MV-4-11 (cell line): ENCODE data around the gene USP48.

Experiments
- DNase-seq: peaks from one replicate; lab custom pipeline; 2025; lab: John Stamatoyannopoulos, UW

Gene USP48

DNA sequence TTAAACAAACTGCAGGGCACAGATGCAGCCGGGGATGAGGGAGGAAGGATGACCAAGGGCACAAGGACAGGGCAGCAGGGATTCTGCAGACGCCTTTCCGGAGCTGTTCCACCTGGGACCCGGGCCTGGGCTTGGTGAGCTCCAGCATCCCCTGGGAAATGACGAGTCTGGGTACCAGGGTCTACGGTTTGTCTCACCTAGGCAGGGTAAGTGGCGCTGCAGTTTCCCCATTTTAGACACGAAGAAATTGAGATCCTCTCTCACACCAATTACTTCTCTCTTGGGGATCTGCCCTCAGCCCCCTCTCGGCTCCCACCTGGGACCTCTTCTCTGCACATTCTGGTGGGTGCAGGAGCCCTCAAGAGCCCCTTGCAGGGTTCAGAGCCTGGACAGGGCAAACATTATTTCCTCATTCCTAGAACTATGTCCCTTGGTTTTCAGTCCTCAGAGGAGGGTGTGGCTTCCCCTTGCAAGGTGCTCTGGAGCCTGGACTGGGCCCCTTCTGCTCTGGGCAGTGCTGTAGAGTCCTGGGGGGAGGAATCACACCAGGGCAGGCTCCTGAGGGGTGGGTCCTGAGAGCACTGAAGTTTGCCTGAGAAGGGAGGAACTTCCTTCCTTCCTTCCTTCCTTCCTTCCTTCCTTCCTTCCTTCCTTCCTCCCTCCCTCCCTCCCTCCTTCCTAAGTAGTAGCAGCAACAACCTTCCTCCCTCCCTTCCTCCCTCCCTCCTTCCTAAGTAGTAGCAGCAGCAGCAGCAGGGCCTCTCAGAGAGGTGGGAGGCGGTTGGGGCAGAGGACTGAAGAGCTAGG, 129.8 kb downstream of the USP48 start:
- no peak for DNase-seq

DNA sequence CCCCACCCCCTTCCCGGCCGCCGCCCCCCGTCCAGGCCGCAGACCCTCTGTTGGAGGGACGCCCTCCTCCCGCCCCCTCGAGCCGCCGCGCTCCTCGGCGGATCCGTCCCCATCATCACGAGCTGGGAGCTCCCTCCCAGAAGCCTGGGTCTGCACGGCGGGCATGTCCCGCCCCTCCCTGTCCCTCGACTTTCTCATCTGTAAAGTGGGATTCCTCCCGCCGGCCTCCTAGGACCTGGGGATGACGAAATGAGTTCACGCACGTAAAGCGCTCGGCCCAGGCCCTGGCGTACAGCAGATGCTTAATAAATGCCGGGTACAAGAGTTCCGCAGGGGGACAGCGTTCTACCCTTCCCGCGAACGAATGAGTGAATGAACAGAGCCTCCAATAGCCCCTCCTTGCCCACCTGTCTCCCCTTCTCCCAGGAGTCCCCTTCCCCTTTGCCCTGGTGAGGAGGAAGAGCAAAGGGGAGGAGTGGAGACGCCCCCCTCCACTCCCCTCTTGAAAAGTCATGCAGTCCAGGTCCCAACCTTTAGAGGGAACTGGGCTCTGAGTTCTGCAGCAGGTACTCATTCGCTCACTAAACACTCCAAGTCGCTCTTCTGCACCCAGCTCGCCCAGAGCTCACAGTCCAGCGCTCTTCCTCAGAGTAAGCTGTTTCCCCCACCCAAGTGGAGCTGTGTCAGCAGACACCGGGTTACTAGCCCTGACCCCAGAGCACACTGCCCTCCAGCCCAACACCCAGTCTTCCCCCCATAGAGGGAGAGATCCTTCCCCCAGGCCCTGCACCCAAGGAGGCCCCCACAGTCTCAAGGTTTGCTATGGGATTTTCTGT, 130.6 kb downstream of the USP48 start:
- no peak for DNase-seq

DNA sequence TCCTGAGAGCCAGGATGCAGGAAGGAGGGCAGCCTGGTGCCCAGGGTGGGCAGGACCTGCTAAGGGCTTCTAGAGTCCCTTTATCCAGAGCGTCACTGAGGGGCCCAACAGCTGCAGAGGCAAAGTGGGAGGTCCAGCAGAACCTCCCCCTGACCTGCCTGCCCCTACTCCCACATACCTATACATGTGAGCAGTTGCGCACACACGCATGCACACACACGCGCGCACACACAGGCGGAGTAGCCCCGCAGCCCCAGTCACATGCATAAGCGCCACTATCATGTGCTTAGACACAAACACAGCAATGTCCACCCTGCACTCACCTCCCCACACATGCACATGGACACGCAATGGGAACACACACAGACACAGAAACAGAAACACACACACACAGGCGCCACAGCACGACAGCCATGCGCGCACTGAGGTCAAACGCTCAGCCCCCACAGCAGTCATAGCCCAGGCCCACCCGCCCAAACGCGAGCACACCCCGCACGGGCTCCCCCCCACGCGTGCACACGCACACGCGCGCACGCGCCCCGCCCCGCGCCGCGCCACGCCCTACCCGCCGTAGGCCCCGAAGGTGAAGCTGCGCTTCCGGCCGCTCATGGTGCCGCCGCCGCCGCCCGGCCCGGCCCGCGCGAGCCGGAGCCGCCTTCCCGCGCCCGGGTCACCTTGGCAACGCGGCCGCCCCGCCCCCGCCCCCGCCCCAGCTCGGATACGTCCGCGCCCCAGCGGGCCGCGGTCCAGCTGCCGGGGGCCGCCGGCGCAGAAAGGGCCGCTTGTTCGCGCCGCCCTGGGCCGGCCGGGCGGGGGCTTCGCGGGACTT, 131.5 kb downstream of the USP48 start:
- no peak for DNase-seq

DNA sequence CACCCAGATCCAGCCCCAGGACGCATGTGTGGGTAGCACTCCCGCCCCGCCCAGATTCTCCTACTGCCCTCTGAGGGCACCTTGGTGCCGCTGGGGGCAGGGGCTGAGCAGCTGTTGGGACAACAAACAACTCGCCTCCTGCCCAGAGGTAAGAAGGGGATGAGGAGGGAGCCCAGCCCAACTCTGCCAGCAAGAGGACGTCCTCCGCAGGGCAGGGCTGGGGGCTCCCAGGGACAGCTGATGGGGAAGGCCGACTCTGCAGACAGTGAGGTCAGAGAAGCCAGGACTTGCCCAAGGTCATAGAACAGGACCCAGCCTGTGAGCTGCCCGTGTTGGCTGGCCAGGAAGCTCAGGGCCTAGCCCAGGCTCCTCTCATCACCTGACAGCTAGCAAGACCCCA, 132.5 kb downstream of the USP48 start:
- DNase-seq: no peak

DNA sequence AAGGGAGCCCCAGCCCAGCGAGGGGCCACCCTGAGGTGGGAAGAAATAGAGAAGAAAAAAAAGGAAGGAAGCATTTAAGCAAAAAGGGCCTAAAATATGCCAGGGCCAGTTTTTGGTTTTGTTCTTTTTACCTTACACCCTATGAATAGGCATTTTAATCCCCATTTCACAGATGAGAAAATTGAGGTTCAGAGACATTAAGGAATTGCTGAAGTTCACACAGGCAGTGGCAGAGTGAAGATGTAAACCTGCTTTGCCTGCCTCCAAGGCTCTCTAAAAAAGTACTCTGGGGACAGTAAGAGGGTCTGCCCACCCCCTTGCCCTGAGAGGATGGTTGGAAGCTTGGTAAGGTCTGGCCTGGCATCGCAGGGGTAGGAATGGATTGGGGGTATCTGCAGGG, 133.6 kb downstream of the USP48 start:
- no peak for DNase-seq

DNA sequence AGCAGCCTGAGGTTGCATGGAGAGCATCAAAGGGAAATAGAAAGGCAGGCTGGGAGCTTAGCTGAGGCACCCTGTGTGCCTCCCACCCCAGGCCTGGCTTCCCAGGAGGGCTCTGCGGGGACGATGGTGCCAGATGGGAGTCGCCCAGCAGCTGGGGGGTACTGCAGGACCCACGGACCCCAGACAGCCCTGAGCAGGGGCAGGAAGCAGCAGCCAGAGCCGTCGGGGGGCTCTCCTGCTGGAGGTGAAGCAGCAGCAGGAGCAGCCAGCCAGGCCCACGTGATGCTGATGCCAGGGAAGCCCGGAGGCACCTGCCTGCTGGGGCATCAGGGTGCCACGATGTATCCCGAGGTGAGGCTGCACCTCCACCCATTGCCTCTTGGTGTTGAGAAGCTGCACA, 134.2 kb downstream of the USP48 start:
- DNase-seq: no peak

DNA sequence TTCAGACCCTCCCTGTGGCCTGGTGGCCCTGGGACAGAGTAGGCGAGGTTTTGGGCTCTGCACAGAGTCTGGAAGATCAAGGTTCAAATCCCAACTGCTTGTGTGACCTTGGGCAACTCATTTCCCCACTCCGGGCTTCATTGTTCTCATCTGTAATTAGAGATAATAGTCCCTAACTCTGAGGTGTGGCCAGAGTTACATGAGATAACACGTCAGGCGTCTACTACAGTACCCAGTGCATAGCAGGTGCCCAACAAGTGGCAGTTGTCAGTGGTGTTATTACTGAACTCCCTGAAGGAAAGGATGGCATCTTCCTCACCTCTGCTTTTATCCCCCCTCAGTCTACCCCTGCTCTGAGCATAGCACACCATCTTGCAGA, 134.6 kb downstream of the USP48 start:
- no peak for DNase-seq

DNA sequence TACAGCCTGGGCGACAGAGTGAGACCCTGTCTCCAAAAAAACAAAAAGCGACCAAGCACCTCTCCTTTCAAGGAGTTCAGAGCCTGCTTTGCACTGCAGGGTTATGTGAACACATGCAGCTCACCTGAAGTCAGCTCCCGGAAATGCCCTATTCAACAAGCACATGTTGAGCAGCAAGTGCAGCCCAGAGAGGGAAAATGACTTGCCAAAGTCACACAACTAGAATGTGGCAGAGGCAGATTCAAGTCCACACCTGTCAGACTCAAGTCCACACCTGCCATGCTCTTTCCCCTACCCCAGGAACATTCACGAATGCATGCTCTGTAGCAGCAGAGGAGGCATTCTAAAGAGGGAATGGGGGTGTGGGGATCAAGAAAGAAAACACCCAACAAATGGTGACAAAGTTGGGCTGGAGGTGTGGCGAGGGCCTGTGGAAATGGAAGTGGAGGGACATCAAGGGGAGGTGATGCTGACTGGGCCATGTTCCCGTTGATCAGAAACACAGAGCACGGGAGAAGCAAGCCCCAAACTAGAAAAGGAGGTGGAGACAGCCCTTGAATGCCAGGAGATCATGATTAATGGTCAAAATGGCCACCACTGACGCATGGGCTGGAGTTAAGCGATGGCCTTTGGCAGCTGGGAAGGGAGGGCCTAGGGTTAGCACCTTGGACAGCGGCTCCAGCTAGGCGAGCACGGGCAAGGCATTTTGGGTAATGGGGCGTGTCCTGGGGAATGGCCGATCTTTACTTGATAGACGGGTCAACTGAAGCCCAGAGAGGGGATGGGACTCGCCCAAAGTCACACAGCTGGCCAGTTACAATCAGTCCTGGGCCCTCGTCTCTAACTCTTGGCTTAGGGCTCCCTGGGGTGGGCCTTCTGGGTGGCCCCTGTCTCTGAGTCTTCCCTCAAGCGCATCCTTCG, 135.3 kb downstream of the USP48 start:
- DNase-seq: peak; percentile 65

DNA sequence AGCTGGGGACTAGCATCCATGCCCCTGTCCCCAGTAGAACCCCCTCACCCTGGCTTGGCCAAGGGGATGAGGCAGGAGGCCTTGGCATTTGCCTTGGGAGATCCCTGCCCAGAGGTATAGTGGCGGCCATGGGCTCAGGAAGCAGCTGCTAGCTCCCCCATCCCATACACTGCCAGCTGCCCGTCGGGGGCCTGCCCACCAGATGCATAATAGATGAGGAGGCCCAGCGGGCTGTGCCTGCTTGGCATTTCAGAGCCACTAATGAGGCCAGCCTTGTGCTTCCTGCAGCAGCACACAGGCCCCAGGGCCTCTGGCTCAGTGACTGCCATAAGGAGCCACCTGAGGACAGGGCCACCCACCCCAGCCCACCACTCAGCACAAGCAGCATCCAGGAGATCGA, 137.4 kb downstream of the USP48 start:
- no peak for DNase-seq

DNA sequence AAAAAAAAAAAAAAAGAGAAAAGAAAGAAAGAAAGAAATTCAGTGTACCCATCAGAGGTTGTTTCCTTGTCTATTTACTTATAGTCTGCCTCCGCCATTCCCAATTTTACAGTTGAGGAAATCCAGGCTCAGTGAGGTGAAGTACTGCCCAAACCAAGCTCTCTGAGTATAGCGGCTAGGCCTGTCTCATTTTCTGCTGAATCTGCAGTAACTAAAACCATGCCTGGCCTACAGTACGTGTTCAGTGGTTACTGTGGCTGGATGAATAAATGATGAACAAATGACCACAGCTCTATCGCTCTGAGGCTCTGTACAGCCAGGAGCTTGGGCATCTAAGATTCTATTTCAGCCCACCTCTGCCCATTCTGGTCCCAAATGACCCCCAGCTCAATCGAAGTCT, 138.0 kb downstream of the USP48 start:
- DNase-seq: no peak

DNA sequence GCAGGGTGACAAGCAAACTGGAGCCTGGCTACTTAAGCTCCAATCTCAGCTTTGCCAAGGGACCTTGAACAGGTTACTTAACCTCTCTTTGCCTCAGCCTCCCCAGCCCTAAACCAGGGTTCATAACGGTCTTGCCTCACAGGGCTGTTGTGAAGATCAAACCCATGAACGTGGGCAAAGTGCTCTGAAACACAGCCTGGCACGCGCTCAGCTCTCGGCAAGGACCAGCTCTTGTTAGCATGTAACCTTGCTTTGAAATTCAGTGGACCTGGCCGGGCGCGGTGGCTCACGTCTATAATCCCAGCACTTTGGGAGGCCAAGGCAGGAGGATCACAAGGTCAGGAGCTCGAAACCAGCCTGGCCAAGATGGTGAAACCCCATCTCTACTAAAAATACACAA, 138.6 kb downstream of the USP48 start:
- DNase-seq: no peak

DNA sequence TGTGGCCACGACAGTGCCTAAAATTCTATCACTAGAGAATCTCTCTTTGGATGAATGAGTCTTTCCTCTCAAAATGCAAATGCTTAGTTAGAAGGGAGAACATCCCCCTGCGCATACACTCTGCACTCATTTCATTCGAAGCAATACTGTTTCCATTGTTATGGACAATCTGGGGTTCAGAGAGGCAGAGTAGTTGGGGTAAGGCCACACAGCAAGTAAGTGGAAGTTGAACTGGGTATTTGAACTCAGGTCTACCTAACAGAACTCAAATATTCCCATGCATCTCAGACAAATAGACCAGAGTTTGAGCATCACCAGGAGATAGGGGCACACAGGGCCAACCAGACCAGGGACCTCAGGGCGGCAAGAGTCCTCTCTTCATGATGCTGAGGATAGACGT, 139.3 kb downstream of the USP48 start:
- no peak for DNase-seq

DNA sequence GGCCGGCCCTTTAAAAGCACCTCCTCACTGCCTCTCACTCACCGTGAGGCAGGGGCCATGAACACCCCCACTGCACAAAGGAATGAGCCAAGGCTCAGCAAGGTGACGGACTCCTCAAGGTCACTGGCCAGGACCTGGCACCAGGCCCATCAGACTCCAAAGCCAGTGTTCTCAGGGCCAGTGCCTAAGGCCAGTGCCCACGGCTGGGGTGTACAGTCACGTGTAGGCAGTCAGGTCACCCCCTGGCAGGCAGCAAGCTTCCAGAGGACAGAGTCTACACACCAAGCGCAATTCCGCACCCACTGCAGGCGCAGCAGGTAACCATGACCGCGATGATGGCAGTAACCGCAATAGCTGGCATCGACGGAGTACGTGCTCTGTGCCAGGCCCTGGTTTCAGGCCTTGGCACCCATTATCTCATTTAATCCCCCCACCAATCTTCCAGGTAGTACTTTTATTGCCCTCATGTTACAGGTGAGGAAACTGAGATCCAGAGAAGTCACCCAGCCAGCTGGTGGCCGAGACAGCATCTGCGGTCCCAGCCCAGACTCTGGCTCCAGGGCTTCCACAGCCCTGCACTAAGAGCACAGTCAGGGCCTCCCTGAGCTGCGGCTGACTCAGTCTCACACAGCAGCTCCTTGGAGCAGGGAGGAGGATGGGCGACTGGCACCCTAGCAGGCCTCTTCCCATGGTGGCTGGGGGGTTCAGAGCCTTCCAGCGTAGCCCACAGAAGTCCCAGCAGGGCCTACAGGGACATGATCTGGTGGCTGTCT, 140.8 kb downstream of the USP48 start:
- DNase-seq: no peak

DNA sequence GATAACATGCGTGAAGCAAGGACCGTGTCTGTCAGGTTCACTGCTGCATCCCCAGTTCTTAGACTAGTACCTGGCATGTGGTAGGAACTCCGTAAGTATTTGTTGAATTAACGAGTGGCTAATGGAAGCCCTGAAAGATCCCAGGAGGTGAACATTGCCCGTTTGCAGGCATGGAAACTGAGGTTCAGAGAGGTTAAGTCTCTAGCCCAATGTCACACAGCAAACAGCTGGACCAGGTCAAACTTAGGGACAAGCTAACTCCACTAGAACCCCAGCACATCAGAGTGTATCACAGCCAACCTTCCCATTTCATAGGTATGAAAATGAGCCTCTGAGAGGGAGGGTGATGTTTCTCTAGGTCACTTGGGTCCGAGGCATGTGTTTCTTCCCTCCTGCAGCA, 141.4 kb downstream of the USP48 start:
- no peak for DNase-seq

DNA sequence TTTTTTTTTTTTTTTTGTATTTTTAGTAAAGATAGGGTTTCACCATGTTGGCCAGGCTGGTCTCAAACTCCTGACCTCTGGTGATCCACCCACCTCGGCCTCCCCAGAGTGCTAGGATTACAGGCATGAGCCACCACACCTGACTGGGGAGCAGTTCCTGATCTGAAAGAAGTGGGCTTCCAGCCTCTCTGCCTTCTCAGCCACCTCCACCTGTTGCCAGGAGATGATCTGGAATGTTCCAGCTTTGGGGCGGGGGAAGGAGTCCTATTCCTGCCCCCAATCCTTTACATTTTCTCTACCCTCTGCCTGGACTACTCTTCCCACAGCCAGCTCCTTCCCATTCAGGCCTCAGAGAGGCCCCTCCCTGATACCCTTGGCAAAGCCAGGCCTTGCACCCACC, 141.9 kb downstream of the USP48 start:
- DNase-seq: no peak

DNA sequence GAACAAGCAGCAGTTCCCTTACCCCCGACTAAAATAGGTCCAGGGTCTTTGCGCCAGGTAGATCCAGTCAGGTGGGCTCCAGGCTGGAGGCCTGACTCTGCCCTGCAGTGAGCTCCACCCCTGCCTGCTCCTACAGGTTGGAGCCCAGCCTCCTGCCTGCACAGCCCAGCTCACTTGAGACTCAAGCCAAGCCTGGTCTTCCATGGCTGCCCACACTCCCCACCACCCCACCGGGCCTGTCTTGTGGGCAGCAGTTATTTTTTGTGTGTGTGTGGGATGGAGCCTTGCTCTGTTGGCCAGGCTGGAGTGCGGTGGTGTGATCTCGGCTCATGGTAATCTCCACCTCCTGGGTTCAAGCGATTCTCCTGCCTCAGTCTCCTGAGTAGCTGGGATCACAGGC, 142.3 kb downstream of the USP48 start:
- no peak for DNase-seq

DNA sequence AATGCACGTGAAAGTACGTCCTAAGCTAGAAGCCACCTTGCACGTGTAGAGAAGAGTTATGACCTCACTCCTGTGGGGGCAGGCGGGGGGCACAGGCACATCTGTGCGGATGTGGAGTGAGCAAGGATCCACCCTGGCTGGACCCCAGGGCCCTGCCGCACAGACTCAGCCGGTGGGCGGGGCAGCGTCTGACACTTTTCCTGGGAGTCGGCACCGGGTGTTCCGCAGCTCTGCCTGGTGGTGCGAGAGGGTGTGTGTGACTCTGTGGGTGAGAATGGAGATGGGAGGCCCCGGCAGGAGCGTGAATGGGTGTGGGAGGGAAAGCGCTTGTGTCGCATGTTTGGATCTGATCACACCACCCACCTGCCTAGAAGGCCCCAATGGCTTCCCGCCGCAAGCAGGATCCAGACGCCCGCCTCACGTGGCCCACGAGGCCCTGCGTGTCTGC, 143.3 kb downstream of the USP48 start:
- DNase-seq: no peak

DNA sequence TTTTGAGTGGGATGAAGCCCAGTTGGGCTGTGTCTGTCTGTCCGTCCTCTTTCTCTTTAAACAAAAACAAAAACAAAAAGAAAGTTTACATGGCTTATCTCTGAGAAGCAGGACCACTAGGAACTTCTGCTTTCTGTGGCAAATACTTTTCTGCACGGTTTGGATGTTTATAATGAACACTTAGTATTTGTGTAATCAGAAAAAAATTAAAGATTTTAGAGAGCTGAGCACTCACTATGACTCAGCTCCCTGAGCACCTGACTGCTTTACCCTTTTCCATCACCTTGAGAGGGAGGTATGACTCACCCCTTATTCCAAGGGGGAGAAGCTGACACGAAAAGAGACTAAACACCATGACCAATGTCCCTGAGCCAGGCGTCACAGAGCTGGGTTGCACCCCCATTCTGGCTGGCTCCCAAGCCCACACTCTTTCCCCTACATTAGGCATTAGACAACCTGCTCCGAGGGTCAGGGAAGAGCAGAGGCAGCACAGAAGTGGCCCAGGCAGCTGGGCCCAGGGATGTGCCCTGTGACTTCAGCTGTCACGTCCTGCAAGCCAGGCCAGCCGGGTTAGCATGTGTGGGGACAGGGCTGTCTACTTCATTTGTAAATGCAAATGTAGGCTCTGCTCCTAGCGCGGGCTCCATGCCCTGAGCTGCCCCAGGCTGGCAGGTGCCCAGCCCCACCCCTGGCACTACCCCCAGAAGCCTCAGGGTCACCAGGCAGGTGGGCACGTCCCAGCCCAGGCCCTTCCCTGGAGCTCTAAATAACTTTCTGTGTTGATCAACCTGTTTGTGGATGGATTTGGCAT, 144.2 kb downstream of the USP48 start:
- no peak for DNase-seq

DNA sequence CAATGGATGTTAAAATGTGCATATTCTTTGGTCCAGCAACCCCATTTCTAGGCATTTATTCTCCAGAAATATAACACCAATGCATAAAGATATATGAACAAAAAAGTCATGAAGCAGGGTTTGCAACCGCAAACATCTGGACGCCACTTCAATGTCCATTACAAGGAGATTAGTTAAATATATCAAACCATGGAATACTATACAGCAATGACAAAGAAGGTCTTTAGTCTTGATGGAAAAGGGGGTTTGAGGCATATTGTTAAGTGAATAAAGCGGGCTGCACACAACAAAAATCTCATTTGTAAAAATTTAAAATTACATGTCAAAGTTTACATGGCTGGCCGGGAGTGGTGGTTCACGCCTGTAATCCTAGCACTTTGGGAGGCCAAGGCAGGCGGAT, 145.4 kb downstream of the USP48 start:
- DNase-seq: no peak

DNA sequence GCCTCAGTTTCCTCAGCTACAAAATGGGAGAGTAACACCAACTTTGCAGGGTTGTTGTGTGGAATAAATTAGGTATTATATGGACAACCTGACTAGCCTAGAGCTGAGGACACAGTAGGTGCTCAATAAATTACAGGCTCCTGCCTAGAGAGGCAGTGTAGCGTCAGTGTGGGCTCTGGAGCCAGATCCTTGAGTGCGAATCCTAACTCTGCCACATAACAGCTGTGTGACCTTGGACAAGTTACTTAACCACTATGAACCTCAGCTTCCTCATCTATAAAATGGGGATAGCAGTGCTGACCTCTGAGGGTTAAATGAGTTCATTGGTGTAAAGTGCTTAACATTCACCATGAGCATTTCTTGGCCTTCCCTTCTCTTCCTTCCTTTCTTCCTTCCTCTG, 146.9 kb downstream of the USP48 start:
- no peak for DNase-seq
